ENCODE measurements around the gene KRT73. TPM values are rescaled to one million over a fixed set of nuclear protein-coding genes. Genes with fewer than 3 reads are reported as not detected.

KRT73 gene
- total and polyA plus RNA-seq, 8 donors = not detected

- intact Hi-C loops (cut with DNase I; ENCODE audit: low total_unique reads) = no loop called here
- Histone ChIP-seq H3K4me3 (no peak overlapping the region), H3K27me3 (no peaks in the 10 kb centered on the region), H3K9me3 (no peaks in the 10 kb centered on the region), H3K27ac (no peak overlapping the region), H3K4me1 (peaks cover 0 to 13% (median 0%) of the 10 kb centered on the region in 4 donors), H3K36me3 (no peaks in the 10 kb centered on the region)
- no peak for DNase-seq
- TF ChIP-seq EP300 (IDR thresholded peaks at IDR 0.05) (no peak), CTCF (IDR thresholded peaks at IDR 0.05) (no peak), POLR2AphosphoS5 (IDR thresholded peaks at IDR 0.05) (no peak), POLR2A (IDR thresholded peaks at IDR 0.05) (no peak)
- WGBS, 5 donors = 77 to 83% (median 79%) methylated on average over 6 of the region's 6 CpGs
Observed at GRCh38 chr12:52631676-52632459, 13.5 kb upstream of the KRT73 start.

- no peaks in the 10 kb centered on the region for H3K36me3 ChIP-seq
- intact Hi-C loops (cut with DNase I; ENCODE audit: low total_unique reads) = no loop called here
Observed at GRCh38 chr12:52631264-52631663, 12.9 kb upstream of the KRT73 start.

GRCh38 chr12:52630599-52631200, 12.3 kb upstream of the KRT73 start:
- Histone ChIP-seq H3K4me3 (no peak overlapping the region), H3K36me3 (no peaks in the 10 kb centered on the region), H3K27me3 (no peaks in the 10 kb centered on the region), H3K27ac (no peak overlapping the region), H3K4me1 (peaks cover 0 to 13% (median 0%) of the 10 kb centered on the region in 4 donors), H3K9me3 (no peaks in the 10 kb centered on the region)
- TF ChIP-seq POLR2A (IDR thresholded peaks at IDR 0.05) = no peak
- TF ChIP-seq POLR2AphosphoS5 (IDR thresholded peaks at IDR 0.05) = no peak
- no peak for TF ChIP-seq EP300 (IDR thresholded peaks at IDR 0.05)
- TF ChIP-seq CTCF (IDR thresholded peaks at IDR 0.05) = no peak
- DNase-seq = no peak
- intact Hi-C loops (cut with DNase I; ENCODE audit: low total_unique reads) = no loop called here
- 58 to 72% (median 69%) methylated on average over 4 of the region's 4 CpGs for WGBS, 5 donors

More at GRCh38 chr12:52631264-52631663, 12.9 kb upstream of the KRT73 start:
- 54 to 67% (median 60%) methylated on average over 4 of the region's 4 CpGs for WGBS, 5 donors
- Histone ChIP-seq H3K9me3 (no peaks in the 10 kb centered on the region), H3K4me3 (no peak overlapping the region), H3K27ac (no peak overlapping the region), H3K4me1 (peaks cover 0 to 13% (median 0%) of the 10 kb centered on the region in 4 donors), H3K27me3 (no peaks in the 10 kb centered on the region)
- no peak for DNase-seq
- TF ChIP-seq POLR2AphosphoS5 (IDR thresholded peaks at IDR 0.05) (no peak), POLR2A (IDR thresholded peaks at IDR 0.05) (no peak), CTCF (IDR thresholded peaks at IDR 0.05) (no peak), EP300 (IDR thresholded peaks at IDR 0.05) (no peak)

- H3K4me3 ChIP-seq = no peak overlapping the region
- H3K9me3 ChIP-seq = no peaks in the 10 kb centered on the region
- no peaks in the 10 kb centered on the region for H3K27me3 ChIP-seq
- TF ChIP-seq POLR2AphosphoS5 (IDR thresholded peaks at IDR 0.05) (no peak), CTCF (IDR thresholded peaks at IDR 0.05) (no peak), EP300 (IDR thresholded peaks at IDR 0.05) (no peak), POLR2A (IDR thresholded peaks at IDR 0.05) (no peak)
- DNase-seq = no peak
- H3K36me3 ChIP-seq = no peaks in the 10 kb centered on the region
- 59 to 77% (median 73%) methylated on average over 5 to 7 of the region's 7 CpGs for WGBS, 5 donors
- intact Hi-C loops (cut with DNase I; ENCODE audit: low total_unique reads) = no loop called here
- H3K4me1 ChIP-seq = peaks cover 0 to 13% (median 0%) of the 10 kb centered on the region in 4 donors
- no peak overlapping the region for H3K27ac ChIP-seq
Observed at GRCh38 chr12:52630008-52630500, 11.7 kb upstream of the KRT73 start.
